HUDEP-2 (cell line): ENCODE measurements around the gene ABHD3.
"Not testable (repeated sequence)": the region's sequence is repeated elsewhere in the genome, so short reads cannot be mapped to it uniquely, and the experiment has no call there.

Experiments
- DNase-seq, 76 experiments: peaks; one replicate each; lab custom pipeline; 2025; ENCODE audit not compliant: unreplicated experiment in 76 of 76; lab: John Stamatoyannopoulos, UW

The ABHD3 gene

GRCh38 chr18:21704603-21705364 is at the start of gene ABHD3:
TSS of gene ABHD3 (minus strand) at chr18:21704774. CDS start at chr18:21704665, 109 bp downstream.
- DNase-seq = peak in 75 of 76 experiments; percentile 3 to 97 (median 85)

- no peak for DNase-seq
Measured at GRCh38 chr18:21747764-21748693, 43.5 kb upstream of the ABHD3 start.

GRCh38 chr18:21747268-21747667 is 42.7 kb upstream of the ABHD3 start:
- no peak for DNase-seq

- DNase-seq = peak in 4 of 76 experiments; percentile 1 to 6 (median 4)
Measured at GRCh38 chr18:21745231-21745630, 40.7 kb upstream of the ABHD3 start.

GRCh38 chr18:21743166-21743832 is 38.7 kb upstream of the ABHD3 start:
- no peak for DNase-seq

GRCh38 chr18:21742315-21742687 is 37.7 kb upstream of the ABHD3 start:
- DNase-seq = no peak

- DNase-seq = peak in 19 of 76 experiments; percentile 2 to 39 (median 16)
Measured at GRCh38 chr18:21741562-21742314, 37.2 kb upstream of the ABHD3 start.

GRCh38 chr18:21741312-21741561 is 36.7 kb upstream of the ABHD3 start:
- peak in 2 of 76 experiments; percentile 7 to 28 for DNase-seq

- peak; percentile 24 to 99 (median 96) for DNase-seq
Measured at GRCh38 chr18:21740538-21741311, 36.2 kb upstream of the ABHD3 start, which contains the start of gene MIB1. TSS of gene MIB1 (plus strand) at chr18:21740792. CDS start at chr18:21741584, 792 bp downstream.

- peak in 1 of 76 experiments; percentile 49 for DNase-seq
Measured at GRCh38 chr18:21739604-21740537, 35.3 kb upstream of the ABHD3 start.

- DNase-seq = not testable (repeated sequence)
Measured at GRCh38 chr18:21736926-21737325, 32.4 kb upstream of the ABHD3 start.

GRCh38 chr18:21735452-21736015 is 31.0 kb upstream of the ABHD3 start:
- DNase-seq = no peak

- DNase-seq = no peak
Measured at GRCh38 chr18:21733011-21733410, 28.4 kb upstream of the ABHD3 start.

GRCh38 chr18:21727702-21728101 is 23.1 kb upstream of the ABHD3 start:
- DNase-seq = no peak

GRCh38 chr18:21725201-21725600 is 20.6 kb upstream of the ABHD3 start:
- DNase-seq = no peak

GRCh38 chr18:21722687-21723086 is 18.1 kb upstream of the ABHD3 start:
- no peak for DNase-seq

- no peak for DNase-seq
Measured at GRCh38 chr18:21714474-21714873, 9.9 kb upstream of the ABHD3 start.

- not testable (repeated sequence) for DNase-seq
Measured at GRCh38 chr18:21707130-21707529, 2.6 kb upstream of the ABHD3 start.
